ENCODE measurements around the gene SFT2D3. TPM values are rescaled to one million over a fixed set of nuclear protein-coding genes. Genes with fewer than 3 reads are reported as not detected.

Gene SFT2D3
- total RNA-seq, 1 donor from 2014 or later, result 5.0 TPM

DNA sequence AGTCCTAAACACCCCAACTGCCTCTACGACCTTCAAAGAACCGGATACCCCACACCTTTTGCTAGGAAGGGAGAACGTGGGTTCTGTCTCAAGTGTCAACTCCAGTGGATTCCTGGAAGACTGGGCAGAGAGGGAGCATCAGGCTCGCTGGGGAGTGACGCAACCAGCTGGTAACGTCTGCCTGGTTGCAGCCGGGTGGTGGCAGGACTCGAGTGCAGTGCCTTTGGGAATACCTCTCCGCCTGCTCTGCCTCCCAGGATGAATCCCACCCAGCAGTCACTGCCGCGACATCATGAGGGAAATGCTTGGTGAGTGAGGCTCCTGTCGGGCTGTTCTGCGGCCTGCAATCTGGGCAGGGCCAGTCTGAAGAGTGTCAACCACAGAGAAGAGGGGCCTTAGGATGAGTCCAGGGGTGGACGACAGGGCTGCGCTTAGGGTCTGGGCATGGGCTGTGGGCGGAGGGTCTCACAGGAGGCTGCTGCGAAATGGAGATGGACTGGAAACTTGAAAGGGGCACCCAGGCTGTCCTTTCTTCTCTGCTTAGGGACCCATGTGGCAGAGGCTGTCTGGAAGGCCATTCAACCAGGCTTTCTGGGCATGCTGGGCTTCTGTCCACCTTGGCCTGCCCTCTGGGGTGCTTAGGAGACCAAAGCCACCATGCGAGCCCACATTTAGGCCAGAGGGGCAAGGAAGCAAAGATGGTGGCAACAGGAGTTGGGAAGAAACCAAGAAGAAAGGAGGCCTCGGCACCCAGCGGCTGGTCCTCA is 42.5 kb upstream of the SFT2D3 start:
- no peak for FAIRE-seq

DNA sequence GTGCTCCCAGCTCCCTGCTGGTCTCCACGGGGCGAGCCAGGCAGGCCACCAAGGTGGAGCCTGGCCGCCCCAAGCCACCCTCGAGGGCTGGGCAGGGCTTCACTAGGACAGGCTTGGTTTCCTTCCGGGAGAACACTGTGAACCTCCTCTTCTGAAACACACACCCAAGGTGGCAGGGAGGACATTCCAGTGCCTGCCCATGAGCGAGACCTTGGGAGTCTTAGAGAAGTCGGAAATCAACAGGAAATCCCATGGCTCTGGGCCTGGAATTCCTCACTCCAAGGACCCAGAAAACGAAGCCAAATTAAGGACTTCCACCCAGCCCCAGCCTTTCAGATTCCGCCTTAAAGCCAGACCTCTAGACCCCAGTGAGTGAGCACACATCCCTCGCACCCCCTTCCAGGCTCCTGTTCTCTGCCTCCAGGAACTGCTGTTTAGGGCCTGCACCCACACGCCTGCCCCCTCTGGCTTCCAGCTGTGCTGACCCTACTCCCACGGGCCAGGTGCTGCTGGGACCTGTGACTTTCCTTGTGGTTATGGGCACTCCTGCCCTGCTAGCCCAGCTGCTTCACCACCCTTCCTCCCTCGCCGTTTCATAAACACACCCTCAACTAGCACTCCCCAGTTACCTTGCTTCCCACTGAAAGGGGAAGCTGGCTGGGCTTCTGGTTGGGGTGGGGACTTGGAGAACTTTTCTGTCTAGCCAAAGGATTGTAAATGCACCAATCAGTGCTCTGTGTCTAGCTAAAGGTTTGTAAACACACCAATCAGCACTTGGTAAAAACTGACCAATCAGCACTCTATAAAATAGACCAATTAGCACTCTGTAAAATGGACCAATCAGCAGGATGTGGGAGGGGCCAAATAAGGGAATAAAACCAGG is 41.6 kb upstream of the SFT2D3 start:
- FAIRE-seq, result peak; percentile 32
- Histone ChIP-seq H3K4me3 (ENCODE audit: low read depth, low read length) (no peak overlapping the region), H3K27me3 (ENCODE audit: control insufficient read depth, insufficient read depth, low read length) (peaks cover 7% of the 10 kb centered on the region), H3K36me3 (ENCODE audit: control insufficient read depth, insufficient read depth, low read length) (no peaks in the 10 kb centered on the region)
- no peak for DNase-seq (ENCODE audit: low read depth)
- TF ChIP-seq, protein P1, sequence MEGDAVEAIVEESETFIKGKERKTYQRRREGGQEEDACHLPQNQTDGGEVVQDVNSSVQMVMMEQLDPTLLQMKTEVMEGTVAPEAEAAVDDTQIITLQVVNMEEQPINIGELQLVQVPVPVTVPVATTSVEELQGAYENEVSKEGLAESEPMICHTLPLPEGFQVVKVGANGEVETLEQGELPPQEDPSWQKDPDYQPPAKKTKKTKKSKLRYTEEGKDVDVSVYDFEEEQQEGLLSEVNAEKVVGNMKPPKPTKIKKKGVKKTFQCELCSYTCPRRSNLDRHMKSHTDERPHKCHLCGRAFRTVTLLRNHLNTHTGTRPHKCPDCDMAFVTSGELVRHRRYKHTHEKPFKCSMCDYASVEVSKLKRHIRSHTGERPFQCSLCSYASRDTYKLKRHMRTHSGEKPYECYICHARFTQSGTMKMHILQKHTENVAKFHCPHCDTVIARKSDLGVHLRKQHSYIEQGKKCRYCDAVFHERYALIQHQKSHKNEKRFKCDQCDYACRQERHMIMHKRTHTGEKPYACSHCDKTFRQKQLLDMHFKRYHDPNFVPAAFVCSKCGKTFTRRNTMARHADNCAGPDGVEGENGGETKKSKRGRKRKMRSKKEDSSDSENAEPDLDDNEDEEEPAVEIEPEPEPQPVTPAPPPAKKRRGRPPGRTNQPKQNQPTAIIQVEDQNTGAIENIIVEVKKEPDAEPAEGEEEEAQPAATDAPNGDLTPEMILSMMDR (IDR thresholded peaks at IDR 0.05; ENCODE audit: insufficient read depth, low read length, severe bottlenecking), result no peak

More for the DNA sequence above, 42.5 kb upstream of the SFT2D3 start:
- Histone ChIP-seq H3K36me3 (ENCODE audit: control insufficient read depth, insufficient read depth, low read length) (no peaks in the 10 kb centered on the region), H3K27me3 (ENCODE audit: control insufficient read depth, insufficient read depth, low read length) (peaks cover 6% of the 10 kb centered on the region), H3K4me3 (ENCODE audit: low read depth, low read length) (no peak overlapping the region)
- DNase-seq (ENCODE audit: low read depth), result no peak
- TF ChIP-seq, protein P1 (IDR thresholded peaks at IDR 0.05; ENCODE audit: insufficient read depth, low read length, severe bottlenecking), result no peak

DNA sequence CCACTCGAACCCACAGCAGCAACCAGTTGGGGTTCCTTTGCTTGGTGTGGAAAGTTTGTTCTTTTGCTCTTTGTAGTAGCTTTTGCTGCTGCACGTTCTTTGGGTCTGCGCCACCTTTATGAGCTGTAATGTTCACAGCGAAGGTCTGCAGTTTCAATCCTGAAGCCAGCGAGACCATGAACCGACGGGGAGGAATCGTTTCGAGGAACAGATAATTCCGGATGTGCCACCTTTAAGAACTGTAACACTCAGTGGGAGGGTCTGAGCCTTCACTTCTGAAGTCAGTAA is 41.1 kb upstream of the SFT2D3 start:
- H3K36me3 ChIP-seq (ENCODE audit: control insufficient read depth, insufficient read depth, low read length), result no peaks in the 10 kb centered on the region
- no peak for DNase-seq (ENCODE audit: low read depth)
- H3K27me3 ChIP-seq (ENCODE audit: control insufficient read depth, insufficient read depth, low read length), result peaks cover 11% of the 10 kb centered on the region
- no peak for FAIRE-seq
- TF ChIP-seq, protein P1 (IDR thresholded peaks at IDR 0.05; ENCODE audit: insufficient read depth, low read length, severe bottlenecking), result no peak
- no peak overlapping the region for H3K4me3 ChIP-seq (ENCODE audit: low read depth, low read length)

DNA sequence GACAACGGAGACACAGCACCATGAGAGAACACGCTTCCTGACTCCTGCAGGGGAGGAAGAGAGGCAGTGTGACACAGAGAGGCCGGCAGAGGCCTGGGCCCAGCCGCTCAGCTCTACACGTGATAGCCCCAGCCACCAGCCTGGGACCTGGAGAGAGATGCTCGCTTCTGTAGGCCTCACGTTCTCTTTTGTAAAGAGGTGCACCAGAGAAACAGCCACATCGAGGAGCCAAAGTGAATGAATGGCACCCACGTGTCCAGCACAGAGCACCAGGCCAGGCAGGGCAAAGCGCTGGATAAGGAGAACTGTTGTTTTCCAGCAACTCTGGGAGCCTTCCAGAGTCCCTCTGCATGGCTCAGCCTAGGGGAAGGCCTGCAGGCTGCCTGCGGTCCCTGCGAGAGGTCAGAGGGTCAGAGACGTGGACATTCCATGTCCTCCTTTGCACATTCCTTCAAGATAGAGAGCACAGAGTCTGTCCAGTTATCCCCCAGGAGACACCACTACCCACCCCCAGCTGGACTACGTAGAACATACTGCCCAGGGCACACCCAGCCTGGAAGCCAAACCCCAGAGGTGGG is 40.1 kb upstream of the SFT2D3 start:
- Histone ChIP-seq H3K27me3 (ENCODE audit: control insufficient read depth, insufficient read depth, low read length) (peaks cover 16% of the 10 kb centered on the region), H3K4me3 (ENCODE audit: low read depth, low read length) (no peak overlapping the region), H3K36me3 (ENCODE audit: control insufficient read depth, insufficient read depth, low read length) (no peaks in the 10 kb centered on the region)
- FAIRE-seq, result no peak
- DNase-seq (ENCODE audit: low read depth), result no peak
- TF ChIP-seq, protein P1 (IDR thresholded peaks at IDR 0.05; ENCODE audit: insufficient read depth, low read length, severe bottlenecking), result no peak

DNA sequence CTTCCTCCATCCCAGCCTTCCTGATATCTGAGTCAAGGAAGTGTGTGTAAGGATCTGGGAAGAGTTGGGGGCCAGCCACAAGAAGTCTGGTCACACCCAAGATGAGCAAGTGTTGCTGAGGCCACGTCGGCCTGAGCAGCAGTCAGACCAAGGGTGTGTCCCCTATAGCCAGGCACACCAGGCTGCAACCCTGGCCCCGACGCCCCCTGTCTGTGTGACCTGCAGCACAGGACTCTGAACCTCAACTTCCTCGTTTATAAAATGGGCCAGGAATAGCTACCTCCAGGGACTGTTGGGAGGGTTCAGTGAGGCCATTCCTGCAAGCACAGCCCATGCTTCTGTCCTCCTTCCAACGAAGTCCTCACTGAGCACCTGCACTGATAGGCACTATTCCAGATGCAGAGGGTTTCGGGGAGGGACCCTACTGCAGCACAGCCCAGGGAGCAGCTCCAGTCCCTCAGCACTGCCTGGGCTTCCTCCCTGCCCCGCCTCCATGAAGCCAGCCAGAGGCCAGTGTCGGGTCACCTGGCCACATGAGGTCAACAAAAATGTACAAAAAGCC is 39.3 kb upstream of the SFT2D3 start:
- Histone ChIP-seq H3K27me3 (ENCODE audit: control insufficient read depth, insufficient read depth, low read length) (peaks cover 16% of the 10 kb centered on the region), H3K4me3 (ENCODE audit: low read depth, low read length) (no peak overlapping the region), H3K36me3 (ENCODE audit: control insufficient read depth, insufficient read depth, low read length) (no peaks in the 10 kb centered on the region)
- FAIRE-seq (no peak), DNase-seq (ENCODE audit: low read depth) (no peak)
- TF ChIP-seq, protein P1 (IDR thresholded peaks at IDR 0.05; ENCODE audit: insufficient read depth, low read length, severe bottlenecking), result no peak

All from bronchial epithelial cell (primary cell).